HG03280 (cell line): ENCODE data around the gene SYNJ2BP.

Source experiments
- ATAC-seq: cut with Tn5 transposase; IDR thresholded peaks from one replicate; pipeline ENCODE4 v1.9.1; 2021; ENCODE audit warnings: mild to moderate bottlenecking, moderate library complexity; ENCODE audit not compliant: unreplicated experiment

SYNJ2BP gene

DNA sequence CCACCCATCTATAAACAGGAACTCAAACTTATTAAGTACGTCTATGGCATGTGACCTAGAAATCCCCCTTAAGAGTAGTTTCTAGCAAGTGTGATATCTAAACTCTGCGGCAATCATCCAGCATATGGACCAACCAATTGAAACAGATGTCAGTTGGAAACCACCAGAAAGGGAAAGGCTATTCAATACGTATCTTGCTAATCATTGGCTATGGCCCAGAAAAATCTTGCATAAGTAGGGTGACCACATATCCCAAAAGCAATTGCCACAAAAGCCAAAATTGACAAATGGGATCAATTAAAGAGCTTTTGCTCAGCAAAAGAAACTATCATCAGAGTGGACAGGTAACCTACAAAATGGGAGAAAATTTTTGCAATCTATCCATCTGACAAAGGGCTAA is 24.2 kb downstream of the SYNJ2BP start:
- no peak for ATAC-seq

DNA sequence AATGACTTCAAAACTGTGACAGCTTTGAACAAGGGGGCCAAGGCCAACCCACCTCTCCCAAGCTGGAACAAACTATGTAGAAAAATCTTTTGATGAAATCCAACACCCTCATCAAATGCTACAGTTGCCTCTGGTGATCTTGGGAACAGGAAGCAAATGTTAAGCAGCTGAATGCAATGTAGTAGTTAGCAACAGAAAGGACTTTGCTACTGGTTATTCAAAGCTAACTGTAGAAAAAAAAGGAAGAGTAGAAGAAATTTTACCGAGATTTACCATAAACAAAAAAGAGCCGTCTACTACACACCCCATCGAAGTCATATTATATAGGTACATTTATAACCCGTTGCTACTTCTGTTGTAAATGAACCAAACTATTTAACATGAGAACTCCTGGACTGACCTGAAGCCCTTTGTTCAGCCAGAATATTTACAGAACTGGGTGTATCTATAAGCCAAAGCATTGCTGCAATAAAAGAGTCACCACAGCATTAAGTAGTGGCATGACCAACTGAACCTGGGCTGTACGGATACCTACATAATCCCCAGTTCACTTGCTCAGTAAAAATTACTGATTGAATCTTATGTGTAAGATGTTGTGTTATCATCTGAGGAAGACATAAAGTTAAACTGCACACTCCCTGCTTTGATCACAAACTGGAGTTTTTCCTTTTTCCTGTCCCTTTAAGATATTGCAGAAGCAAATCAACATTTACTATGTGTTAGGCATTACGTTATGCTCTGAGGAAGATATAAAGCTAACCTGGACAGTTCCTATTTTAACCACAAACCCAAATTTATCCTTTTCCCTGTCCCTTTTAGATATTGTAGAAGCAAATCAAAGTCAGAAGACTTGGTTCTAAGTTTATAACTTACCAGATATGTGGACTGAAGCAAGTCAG is 25.1 kb downstream of the SYNJ2BP start:
- no peak for ATAC-seq

DNA sequence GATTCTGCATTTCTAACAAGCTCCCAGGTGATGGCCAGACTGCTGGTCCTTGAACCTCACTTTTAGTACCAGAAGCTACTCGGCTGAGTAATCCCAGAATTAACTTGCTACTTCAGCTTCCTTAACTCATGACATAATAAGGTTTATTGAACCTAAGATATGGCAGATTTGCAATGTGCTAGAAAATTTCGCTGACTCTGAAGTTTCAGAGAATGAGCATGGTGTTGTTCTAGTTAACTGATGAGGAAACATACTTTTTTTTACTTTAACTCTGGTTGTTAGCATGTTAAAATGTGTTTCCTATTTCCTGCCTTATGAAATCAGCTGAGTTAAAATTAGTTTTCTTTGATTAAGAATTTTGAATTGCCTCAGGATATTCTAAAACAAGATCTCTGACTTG is 34.4 kb downstream of the SYNJ2BP start:
- no peak for ATAC-seq

DNA sequence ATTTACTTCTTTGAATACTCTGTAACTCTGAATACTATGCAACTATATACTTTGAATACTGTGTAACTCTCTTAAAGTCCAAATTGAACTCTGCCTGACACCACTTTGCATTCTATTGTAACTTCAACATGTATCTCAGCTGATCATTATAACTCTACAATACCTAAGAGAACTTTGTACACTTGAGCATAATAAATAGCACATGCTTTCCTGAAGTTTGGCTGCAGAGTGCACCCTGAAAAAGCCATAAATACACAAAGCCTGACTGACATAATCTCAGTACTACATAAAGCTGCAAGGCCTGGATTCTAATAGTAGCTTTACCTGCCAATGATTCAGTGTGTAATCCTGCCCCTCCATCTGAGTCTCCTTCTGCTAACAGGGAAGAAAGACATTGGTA is 36.1 kb downstream of the SYNJ2BP start:
- ATAC-seq, result no peak

DNA sequence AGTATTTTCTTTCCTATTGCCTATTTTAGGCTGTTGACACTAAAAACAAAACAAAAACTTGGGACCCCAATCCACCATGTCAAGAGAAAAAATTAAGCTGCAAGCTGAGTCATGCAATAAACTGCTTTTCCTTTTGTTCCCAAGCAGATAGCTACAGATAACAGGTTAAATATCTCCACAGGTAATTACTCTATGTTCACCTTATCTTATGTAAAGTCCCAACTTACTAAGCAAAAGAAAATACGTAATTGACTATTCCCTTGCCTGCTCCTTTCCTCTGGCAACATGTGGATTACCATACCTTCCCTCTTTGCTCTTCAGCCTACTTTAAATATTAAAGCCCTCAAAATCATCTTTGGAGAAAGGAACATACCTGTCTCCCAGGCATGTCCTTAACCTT is 38.2 kb downstream of the SYNJ2BP start:
- ATAC-seq, result no peak
